Adrenal gland (tissue), 12 donors: ENCODE data around the gene JAM2. TPM values are rescaled to one million over a fixed set of nuclear protein-coding genes. Genes with fewer than 3 reads are reported as not detected.

Experiments used
- DNase-seq, 7 donors: peaks; one replicate each; pipeline ENCODE4 v3.0.0-alpha.2; 2019 to 2020
- H3K27ac ChIP-seq, 5 donors: fragments of 200-600 bp; sonication (generic) in 4 of 5; 1 replicate in 3 of 5; 2 replicates in 2 of 5; pipeline versions ENCODE4 v1.5.1 to v1.8.0; 2016 to 2020; ENCODE audit warnings: mild to moderate bottlenecking in 1 of 5
- H3K27me3 ChIP-seq: fragments of 200-600 bp; 2 replicates; pipeline ENCODE4 v1.8.0; 2021
- H3K36me3 ChIP-seq, 2 donors: fragments of 200-600 bp; replicated peaks in 1 of 2; 1 replicate in 1 of 2; 2 replicates in 1 of 2; pipeline versions ENCODE4 v1.5.1 to v1.8.0; 2018 to 2022
- H3K4me1 ChIP-seq, 2 donors: fragments of 200-600 bp; replicated peaks in 1 of 2; 1 replicate in 1 of 2; 2 replicates in 1 of 2; pipeline versions ENCODE4 v1.5.1 to v1.8.0; 2018 to 2021
- H3K4me3 ChIP-seq, 4 donors: fragments of 200-600 bp; sonication (generic) in 3 of 4; one replicate each; pipeline ENCODE4 v1.5.1; 2016 to 2018
- H3K9me3 ChIP-seq, 3 donors: fragments of 200-600 bp; sonication (generic) in 1 of 3; replicated peaks in 1 of 3; 1 replicate in 2 of 3; 2 replicates in 1 of 3; pipeline versions ENCODE4 v1.5.1 to v1.8.0; 2016 to 2021
- CTCF ChIP-seq, 6 experiments: fragments of 450-650 bp in 4 of 6; fragments of 200-600 bp in 2 of 6; sonication (generic) in 1 of 6; IDR thresholded peaks; 1 replicate in 5 of 6; 2 replicates in 1 of 6; pipeline versions ENCODE4 v1.5.1 to v1.8.0; 2016 to 2021; ENCODE audit warnings: antibody characterized with exemption in 6 of 6, mild to moderate bottlenecking in 2 of 6, moderate library complexity in 1 of 6
- POLR2A ChIP-seq, 2 donors: fragments of 450-650 bp; IDR thresholded peaks; one replicate each; pipeline ENCODE4 v1.6.1; 2017; ENCODE audit warnings: antibody characterized with exemption in 2 of 2, mild to moderate bottlenecking in 2 of 2, moderate library complexity in 1 of 2
- WGBS, 4 donors: extraction: QIAGEN DNeasy Blood & Tissue Kit in 2 of 4; methylation state at CpG; one replicate each; pipeline versions ENCODE4 v1.1.5 to v1.1.7; 2013 to 2017; 5-methylcytosine and 5-hydroxymethylcytosine counted together
- intact Hi-C, 2 donors: fragments of 100-400 bp; cut with DNase I; formaldehyde crosslinking; loops; one replicate each; pipeline versions ENCODE4 v1.14.1 to v1.15.0; 2022 to 2023
- polyA plus RNA-seq, 3 donors: library from polyadenylated mRNA; stranded (reverse); fragments of 200-250 nt in 2 of 3; fragments of 350-450 nt in 1 of 3; fragmentation: Illumina TruSeq in 1 of 3; extraction: RNeasy Lipid Tissue Mini Kit (QIAGEN cat#74804) in 1 of 3; gene quantifications; one replicate each; pipeline ENCODE4 v1.2.3, GENCODE V29; 2013 to 2014
- total RNA-seq, 9 donors: library from RNA; depleted of rRNA in 4 of 9; stranded (reverse); fragments of >200 nt in 4 of 9; fragments of 120-200 nt in 1 of 9; fragmentation: NEBNext Ultra II Directional in 1 of 9; extraction: Animal tissue kit (Norgen Biotek cat#: 25700) in 1 of 9; gene quantifications; one replicate each; pipeline versions ENCODE4 v1.1.0 to v1.2.4, GENCODE V29; 2013 to 2023
- donor health status: healthy with polysubstance abuse.
- donor health status: Bipolar disorder and iron deficiency.
- donor health status: DM: yes; HTN: yes; CAD: no.
- donor health status: DM: no; HTN: no; CAD: no.
- donor health status: DM: no; HTN: no; CAD: no.
- donor health status: DM: yes; HTN: yes; CAD: no.

The JAM2 gene
- total and polyA plus RNA-seq, 12 donors, result 2.1 to 38.6 (median 17.7) TPM

- WGBS, 4 donors, result 84 to 89% (median 86%) methylated on average over 5 of the region's 5 CpGs
- intact Hi-C loops, result no loop called here
- H3K4me3 ChIP-seq, result no peak overlapping the region
- TF ChIP-seq CTCF (IDR thresholded peaks at IDR 0.05) (no peak), POLR2A (IDR thresholded peaks at IDR 0.05) (no peak)
- H3K27ac ChIP-seq, result no peak overlapping the region
- peaks cover 0 to 16% of the 10 kb centered on the region in 2 donors for H3K36me3 ChIP-seq
- no peaks in the 10 kb centered on the region for H3K9me3 ChIP-seq
- no peaks in the 10 kb centered on the region for H3K27me3 ChIP-seq
- no peak for DNase-seq
- no peaks in the 10 kb centered on the region for H3K4me1 ChIP-seq
These were observed 78.6 kb downstream of the JAM2 start for GRCh38 chr21:25717491-25718147.

- no peaks in the 10 kb centered on the region for H3K4me1 ChIP-seq
- H3K9me3 ChIP-seq, result no peaks in the 10 kb centered on the region
- TF ChIP-seq CTCF (IDR thresholded peaks at IDR 0.05) (no peak), POLR2A (IDR thresholded peaks at IDR 0.05) (no peak)
- DNase-seq, result no peak
- no peak overlapping the region for H3K27ac ChIP-seq
- WGBS, 4 donors, result 76 to 85% (median 80%) methylated on average over 3 of the region's 3 CpGs
- no peaks in the 10 kb centered on the region for H3K27me3 ChIP-seq
- intact Hi-C loops, result no loop called here
- no peak overlapping the region for H3K4me3 ChIP-seq
- peaks cover 0 to 51% of the 10 kb centered on the region in 2 donors for H3K36me3 ChIP-seq
These were observed 82.9 kb downstream of the JAM2 start for GRCh38 chr21:25721987-25722386.

GRCh38 chr21:25722631-25723030 lies 83.6 kb downstream of the JAM2 start:
- Histone ChIP-seq H3K4me1 (peaks cover 3 to 6% of the 10 kb centered on the region in 2 donors), H3K9me3 (no peaks in the 10 kb centered on the region), H3K27ac (no peak overlapping the region), H3K4me3 (no peak overlapping the region), H3K36me3 (peaks cover 0 to 56% of the 10 kb centered on the region in 2 donors), H3K27me3 (no peaks in the 10 kb centered on the region)
- no peak for TF ChIP-seq POLR2A (IDR thresholded peaks at IDR 0.05)
- TF ChIP-seq CTCF (IDR thresholded peaks at IDR 0.05), result no peak
- DNase-seq, result no peak
- 69 to 87% (median 81%) methylated on average over 3 of the region's 3 CpGs for WGBS, 4 donors
- intact Hi-C loops, result no loop called here

GRCh38 chr21:25732091-25732760 lies 93.2 kb downstream of the JAM2 start:
- intact Hi-C loops, result no loop called here
- H3K4me1 ChIP-seq, result peaks cover 37 to 50% of the 10 kb centered on the region in 2 donors
- no peaks in the 10 kb centered on the region for H3K9me3 ChIP-seq
- DNase-seq, result peak in 2 of 7 donors; percentile 20 to 29
- peaks cover 0 to 23% of the 10 kb centered on the region in 2 donors for H3K36me3 ChIP-seq
- no peak for TF ChIP-seq CTCF (IDR thresholded peaks at IDR 0.05)
- TF ChIP-seq POLR2A (IDR thresholded peaks at IDR 0.05), result no peak
- H3K27ac ChIP-seq, result peak overlapping the region in 2 of 5 donors; percentile 97 to 99
- WGBS, 4 donors, result 76 to 83% (median 83%) methylated on average over 6 of the region's 6 CpGs
- no peaks in the 10 kb centered on the region for H3K27me3 ChIP-seq
- H3K4me3 ChIP-seq, result no peak overlapping the region
